CD1c-positive myeloid dendritic cell (primary cell): ENCODE results near the gene STMN3.

Experiments used
- DNase-seq: peaks from one replicate; pipeline ENCODE4 v3.0.0-alpha.2; 2016; ENCODE audit errors: extremely low spot score

STMN3 gene

GRCh38 chr20:63692436-63693082, 39.3 kb upstream of the STMN3 start:
- DNase-seq, result no peak

DNA sequence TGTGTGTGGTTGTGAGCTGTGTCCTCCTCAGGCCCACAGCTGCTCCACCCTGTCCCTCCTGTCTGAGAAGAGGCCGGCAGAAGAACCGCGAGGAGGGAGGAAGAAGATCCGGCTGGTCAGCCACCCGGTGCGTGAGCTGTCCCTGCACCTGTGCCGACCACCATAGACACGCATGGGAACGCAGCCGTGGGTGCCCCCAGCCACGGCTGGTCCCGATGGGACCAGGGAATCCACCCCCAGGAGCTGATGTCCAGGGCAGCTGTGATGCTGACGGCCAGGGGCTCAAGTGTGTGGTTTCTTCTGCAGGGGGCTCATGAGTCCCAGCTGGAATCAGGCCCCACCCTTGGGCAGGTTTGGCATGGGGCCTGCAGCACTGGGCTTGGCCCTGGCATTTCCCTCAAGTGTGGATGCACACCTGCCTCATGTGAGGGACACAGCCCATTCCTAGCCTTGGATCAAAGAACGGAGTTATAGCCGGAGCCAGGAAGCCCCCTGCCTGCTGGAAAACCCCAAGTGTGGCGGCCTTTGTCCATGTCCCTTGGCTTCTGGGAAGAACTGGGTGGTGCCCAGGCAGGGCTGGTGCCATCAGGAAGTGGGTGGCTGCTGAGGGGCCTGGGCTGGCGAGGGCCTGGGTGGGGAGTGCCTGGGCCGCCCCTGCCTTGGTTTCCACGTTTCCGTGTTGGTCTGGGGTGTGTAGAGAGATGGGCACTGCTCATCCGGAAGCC, 38.6 kb upstream of the STMN3 start:
- DNase-seq, result no peak

DNA sequence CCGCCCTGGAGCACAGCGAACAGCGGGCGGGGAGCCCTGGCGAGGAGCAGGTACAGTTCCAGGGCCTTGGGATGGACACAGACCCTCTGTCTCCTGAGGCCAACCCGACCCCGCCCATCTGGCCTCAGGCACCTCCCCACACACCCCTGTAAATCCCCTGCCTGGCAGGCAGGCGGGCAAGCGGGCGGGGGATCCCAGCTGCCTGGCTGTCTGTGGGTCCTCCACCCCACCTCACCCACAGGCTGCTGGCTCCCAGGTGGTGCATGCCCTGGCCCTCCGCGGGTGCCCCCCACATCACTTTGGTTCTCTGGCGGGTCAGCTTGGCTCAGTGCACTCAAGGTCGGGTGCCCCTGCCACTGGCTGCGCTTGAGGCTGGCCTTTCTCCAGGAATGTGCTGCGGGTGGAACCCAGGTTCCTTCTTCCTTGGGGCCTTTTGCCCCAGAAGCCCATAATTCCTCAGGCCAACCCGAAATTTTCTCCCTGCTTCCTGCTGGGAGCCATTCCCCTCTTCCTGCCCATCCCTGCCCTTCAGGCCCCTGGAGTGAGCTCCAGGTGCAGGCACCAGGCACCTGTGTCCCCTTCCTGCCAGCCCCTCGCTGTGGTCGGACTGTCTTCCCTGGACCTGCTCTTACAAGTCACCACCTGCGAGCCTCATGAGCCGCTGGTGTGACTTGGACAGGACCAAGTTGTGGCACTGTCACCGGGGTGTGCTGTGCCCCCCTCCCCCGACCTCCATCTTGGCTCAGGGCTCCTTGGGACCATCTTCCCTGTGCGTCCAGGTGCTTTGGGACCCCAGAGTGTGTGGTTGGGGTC, 37.9 kb upstream of the STMN3 start:
- no peak for DNase-seq

- DNase-seq, result no peak
Observed at GRCh38 chr20:63690003-63690897, 37.0 kb upstream of the STMN3 start.

GRCh38 chr20:63689046-63690002, 36.1 kb upstream of the STMN3 start:
- DNase-seq, result no peak

- DNase-seq, result no peak
Observed at GRCh38 chr20:63688228-63689045, 35.2 kb upstream of the STMN3 start.

- DNase-seq, result no peak
Observed at GRCh38 chr20:63687419-63688178, 34.4 kb upstream of the STMN3 start.

DNA sequence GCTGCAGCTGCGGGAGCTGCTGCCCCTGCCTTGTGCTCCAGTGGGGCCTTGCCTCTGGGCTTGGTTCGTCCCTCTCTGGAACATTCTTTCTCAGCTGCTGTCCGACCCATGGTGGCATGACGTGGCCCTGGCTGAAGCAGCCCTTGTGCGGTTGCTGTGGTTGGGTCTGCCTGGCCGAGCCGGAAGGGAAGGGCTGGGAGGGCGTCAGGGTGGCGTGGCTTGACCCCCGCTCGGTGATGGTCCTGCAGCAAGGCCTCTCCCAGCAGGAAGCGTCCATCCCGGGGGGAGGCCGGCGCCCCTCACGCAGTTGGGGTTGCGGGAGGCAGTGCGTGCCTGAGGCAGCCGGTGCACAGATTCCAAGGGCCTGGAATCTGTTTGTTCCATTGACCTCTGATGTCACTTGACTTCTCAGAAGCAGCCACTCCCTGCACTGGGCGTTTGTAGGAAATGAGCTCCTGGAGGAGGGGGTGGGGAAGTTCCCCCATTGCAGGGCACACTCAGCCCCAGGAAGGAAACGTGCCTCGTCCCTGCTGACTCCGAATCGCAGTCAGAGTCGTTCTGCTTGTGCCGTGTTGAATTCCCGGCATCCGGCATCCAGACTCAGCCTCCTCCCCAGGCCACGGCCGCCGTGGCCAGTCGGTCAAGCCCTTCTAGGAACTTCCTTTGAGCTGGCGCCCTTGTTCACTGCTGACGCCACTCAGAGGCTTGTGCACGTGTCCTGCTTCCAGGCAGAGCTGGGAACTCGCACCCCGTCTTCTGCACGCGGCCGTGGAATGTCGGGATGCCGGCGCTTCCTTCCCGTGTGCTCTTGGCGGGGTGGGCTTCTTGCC, 33.5 kb upstream of the STMN3 start:
- DNase-seq, result peak; percentile 94

- no peak for DNase-seq
Observed at GRCh38 chr20:63686094-63686491, 32.9 kb upstream of the STMN3 start.

DNA sequence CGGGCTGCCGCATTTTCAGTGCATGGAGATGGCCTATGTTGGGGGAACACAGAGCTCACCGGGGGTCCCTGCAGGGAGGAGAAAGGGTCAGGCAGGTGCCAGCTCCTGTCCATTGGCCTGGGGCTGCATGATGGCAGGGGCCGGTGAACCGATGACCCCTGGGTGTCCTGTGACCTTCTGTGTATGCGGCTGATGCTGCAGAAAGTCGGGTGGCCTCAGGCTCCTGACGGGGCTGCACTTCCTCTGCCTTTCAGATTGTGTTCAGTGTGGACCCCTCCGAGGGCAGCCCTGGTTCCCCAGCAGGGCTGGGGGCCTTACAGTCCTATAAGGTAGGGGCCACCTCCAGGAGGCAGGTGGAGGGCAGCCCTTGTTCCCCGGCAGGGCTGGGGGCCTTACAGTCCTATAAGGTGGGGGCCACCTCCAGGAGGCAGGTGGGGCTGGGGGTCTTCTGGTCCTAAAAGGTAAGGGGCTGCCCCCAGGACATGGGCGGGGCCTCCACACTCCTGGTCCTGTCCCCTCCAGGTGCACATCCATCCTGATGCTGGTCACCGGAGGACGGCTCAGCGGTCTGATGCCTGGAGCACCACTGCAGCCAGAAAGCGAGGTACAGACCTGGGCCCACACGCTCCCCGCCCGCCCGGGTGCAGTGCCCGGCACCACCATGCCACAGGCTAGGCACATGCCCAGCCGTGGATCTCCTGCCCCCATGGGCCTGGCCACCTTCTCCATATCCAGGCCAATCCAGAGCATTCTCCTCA, 32.2 kb upstream of the STMN3 start:
- DNase-seq, result no peak

- peak; percentile 65 for DNase-seq
Observed at GRCh38 chr20:63682384-63683139, 29.3 kb upstream of the STMN3 start.

GRCh38 chr20:63681609-63682142, 28.5 kb upstream of the STMN3 start:
- DNase-seq, result no peak

DNA sequence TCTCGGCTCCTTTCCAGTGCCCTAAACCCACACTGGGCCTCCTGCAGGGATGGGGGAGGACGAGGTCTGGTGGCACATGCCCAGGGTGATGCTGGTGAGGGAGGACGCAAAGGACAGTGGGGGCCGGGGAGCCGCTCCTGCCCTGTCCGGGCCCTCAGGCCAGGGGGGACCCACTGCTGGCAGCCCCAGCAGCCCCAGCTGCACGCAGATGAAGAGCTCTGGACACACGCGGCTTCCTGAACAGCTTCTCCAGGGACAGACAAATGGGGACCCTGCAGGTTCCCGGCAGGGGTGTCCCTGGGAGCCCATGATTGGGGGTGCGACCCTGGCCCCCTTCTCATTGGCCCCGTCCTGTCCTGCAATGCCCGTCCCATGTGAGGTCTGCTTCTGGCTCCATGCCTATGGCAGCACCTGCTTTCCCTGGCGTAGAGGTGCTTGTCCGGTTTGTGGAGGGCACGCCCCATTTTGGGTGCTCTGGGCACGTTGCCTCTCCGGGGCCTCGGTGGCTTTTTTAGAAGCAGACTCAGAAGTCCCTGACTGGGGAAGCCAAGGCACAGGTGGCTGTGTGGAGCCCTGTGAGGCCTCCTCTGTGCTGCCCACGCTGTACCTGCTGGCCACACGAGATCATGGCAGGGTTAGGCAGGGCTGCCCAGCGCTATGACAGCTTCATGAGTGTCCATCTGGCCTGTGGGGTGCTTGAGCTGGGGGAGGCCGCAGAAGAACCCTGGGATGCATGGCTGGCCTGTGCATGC, 27.8 kb upstream of the STMN3 start:
- no peak for DNase-seq

DNA sequence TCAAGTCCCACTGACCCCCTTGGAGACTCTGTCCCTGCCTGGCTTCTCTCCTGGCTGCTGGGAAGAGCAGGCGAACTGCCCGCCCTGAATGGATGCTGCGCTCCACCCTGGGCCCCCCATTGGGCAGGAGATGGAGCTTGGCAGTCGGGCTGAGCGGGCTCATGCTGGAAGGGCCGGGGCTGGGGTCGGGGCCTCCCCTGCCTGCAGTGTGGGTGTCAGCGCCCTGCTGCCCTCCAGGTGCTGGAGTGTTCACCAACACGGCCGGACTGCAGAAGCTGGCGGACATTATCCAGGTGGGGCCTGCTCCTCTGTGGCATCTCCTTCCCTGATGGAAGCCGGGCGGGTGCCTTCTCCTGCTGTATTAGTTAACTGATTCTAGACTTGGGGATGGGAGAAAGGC, 27.2 kb upstream of the STMN3 start:
- DNase-seq, result no peak

DNA sequence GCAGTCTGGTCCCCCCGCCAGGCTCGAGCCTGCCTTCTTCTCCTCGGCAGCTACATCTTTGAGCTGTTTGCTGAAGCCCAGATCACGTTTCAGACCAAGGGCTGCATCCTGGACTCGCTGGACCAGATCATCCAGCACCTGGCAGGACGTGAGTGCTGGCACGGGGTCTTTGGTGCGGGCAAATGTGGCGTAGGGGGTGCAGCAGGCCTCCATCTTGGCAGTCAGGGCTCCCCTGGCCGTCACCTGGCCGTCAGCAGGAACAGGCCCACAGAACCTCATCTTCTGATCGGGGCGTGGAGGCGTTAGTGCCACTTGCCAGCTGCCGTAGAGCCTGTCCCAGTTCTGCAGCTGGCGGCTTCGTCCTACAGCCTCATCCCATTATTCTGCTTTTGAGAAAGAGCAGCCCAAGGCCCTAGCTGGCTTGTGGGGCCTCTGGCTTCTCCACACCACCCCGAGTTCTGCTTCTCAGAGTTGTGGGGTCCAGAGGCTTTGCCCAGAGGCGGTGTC, 26.6 kb upstream of the STMN3 start:
- no peak for DNase-seq
